Measurements from ENCODE around the gene MAPKAPK2. TPM values are rescaled to one million over a fixed set of nuclear protein-coding genes. Genes with fewer than 3 reads are reported as not detected.

Gene MAPKAPK2
- total and polyA plus RNA-seq, 2 of the 13 experiments (the other 11 are each of a cell fraction or from before 2014, with no cell fraction given): 16.6 to 34.0 TPM

DNA sequence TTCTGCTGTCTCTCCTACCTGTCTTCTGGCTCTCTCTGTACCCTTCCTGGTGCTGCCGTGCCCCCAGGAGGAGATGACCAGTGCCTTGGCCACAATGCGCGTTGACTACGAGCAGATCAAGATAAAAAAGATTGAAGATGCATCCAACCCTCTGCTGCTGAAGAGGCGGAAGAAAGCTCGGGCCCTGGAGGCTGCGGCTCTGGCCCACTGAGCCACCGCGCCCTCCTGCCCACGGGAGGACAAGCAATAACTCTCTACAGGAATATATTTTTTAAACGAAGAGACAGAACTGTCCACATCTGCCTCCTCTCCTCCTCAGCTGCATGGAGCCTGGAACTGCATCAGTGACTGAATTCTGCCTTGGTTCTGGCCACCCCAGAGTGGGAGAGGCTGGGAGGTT, 47.8 kb downstream of the MAPKAPK2 start (continued):
- TF ChIP-seq ATF1 (CRISPR knock-in tag; IDR thresholded peaks at IDR 0.05) (no peak), ZFP37 (CRISPR knock-in tag; IDR thresholded peaks at IDR 0.05; ENCODE audit: borderline replicate concordance) (no peak), CENPT (CRISPR knock-in tag; IDR thresholded peaks at IDR 0.05; ENCODE audit: low read depth) (no peak), LCORL (IDR thresholded peaks at IDR 0.05) (no peak), LCORL (CRISPR knock-in tag; IDR thresholded peaks at IDR 0.05) (no peak), POLR2G (IDR thresholded peaks at IDR 0.05; ENCODE audit: low read depth, low read length) (no peak)
- TF ChIP-seq, protein P1, sequence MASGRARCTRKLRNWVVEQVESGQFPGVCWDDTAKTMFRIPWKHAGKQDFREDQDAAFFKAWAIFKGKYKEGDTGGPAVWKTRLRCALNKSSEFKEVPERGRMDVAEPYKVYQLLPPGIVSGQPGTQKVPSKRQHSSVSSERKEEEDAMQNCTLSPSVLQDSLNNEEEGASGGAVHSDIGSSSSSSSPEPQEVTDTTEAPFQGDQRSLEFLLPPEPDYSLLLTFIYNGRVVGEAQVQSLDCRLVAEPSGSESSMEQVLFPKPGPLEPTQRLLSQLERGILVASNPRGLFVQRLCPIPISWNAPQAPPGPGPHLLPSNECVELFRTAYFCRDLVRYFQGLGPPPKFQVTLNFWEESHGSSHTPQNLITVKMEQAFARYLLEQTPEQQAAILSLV (CRISPR knock-in tag; IDR thresholded peaks at IDR 0.05; ENCODE audit: borderline replicate concordance): no peak

GRCh38 chr1:206732992-206733391, 48.3 kb downstream of the MAPKAPK2 start:
- no peaks in the 10 kb centered on the region for H3K9me3 ChIP-seq (ENCODE audit: low read length)
- ChIA-PET POLR2A (no interaction called here), CTCF (ENCODE audit: low intra/inter-chr PET ratio, low total read pairs) (no interaction called here)
- H3K9ac ChIP-seq (ENCODE audit: insufficient read depth, low read depth, low read length): no peak overlapping the region
- no peak for DNase-seq (ENCODE audit: low spot score)
- no TSS peak for BruUV-seq (replicated peaks)
- no peak overlapping the region for H3K4me2 ChIP-seq (ENCODE audit: low read depth, low read length)
- in situ Hi-C loops (cut with HindIII; ENCODE audit: extremely low pct_ligation_motif_present, low pct_unique_long_range_greater_than_20kb): loop anchor here (10.0 kb wide), 1 partner anchor 252 kb away; no protein-coding TSS in a partner anchor
- no peak overlapping the region for H2AFZ ChIP-seq (ENCODE audit: low read length)
- H3K36me3 ChIP-seq (replicated peaks in 1 of 2; ENCODE audit: control insufficient read depth in 1 of 2, insufficient read depth in 2 of 2, low read length in 2 of 2): peaks cover 30 to 41% of the 10 kb centered on the region in 2 experiments; a peak in 4 of 5 replicates
- no peak for FAIRE-seq
- no peaks in the 10 kb centered on the region for H3K4me1 ChIP-seq (ENCODE audit: insufficient read depth, low read length)
- intact Hi-C loops (cut with micrococcal nuclease; ENCODE audit: unreplicated experiment): loop anchor here (10.0 kb wide), 1 partner anchor 342 kb away; no protein-coding TSS in a partner anchor
- TF ChIP-seq, protein P2, sequence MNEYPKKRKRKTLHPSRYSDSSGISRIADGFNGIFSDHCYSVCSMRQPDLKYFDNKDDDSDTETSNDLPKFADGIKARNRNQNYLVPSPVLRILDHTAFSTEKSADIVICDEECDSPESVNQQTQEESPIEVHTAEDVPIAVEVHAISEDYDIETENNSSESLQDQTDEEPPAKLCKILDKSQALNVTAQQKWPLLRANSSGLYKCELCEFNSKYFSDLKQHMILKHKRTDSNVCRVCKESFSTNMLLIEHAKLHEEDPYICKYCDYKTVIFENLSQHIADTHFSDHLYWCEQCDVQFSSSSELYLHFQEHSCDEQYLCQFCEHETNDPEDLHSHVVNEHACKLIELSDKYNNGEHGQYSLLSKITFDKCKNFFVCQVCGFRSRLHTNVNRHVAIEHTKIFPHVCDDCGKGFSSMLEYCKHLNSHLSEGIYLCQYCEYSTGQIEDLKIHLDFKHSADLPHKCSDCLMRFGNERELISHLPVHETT (CRISPR knock-in tag; conservative IDR thresholded peaks at IDR 0.05): no peak
- no peak for TF ChIP-seq KDM5B (CRISPR knock-in tag; IDR thresholded peaks at IDR 0.05; ENCODE audit: borderline replicate concordance)
- no peak for TF ChIP-seq FOXJ3 (CRISPR knock-in tag; IDR thresholded peaks at IDR 0.05; ENCODE audit: borderline replicate concordance)
- TF ChIP-seq ZC3H4 (CRISPR knock-in tag; IDR thresholded peaks at IDR 0.05; ENCODE audit: borderline replicate concordance): no peak
- TF ChIP-seq MYC (CRISPR knock-in tag; IDR thresholded peaks at IDR 0.05; ENCODE audit: borderline replicate concordance): no peak
- TF ChIP-seq, protein P3, sequence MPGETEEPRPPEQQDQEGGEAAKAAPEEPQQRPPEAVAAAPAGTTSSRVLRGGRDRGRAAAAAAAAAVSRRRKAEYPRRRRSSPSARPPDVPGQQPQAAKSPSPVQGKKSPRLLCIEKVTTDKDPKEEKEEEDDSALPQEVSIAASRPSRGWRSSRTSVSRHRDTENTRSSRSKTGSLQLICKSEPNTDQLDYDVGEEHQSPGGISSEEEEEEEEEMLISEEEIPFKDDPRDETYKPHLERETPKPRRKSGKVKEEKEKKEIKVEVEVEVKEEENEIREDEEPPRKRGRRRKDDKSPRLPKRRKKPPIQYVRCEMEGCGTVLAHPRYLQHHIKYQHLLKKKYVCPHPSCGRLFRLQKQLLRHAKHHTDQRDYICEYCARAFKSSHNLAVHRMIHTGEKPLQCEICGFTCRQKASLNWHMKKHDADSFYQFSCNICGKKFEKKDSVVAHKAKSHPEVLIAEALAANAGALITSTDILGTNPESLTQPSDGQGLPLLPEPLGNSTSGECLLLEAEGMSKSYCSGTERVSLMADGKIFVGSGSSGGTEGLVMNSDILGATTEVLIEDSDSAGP (CRISPR knock-in tag; IDR thresholded peaks at IDR 0.05; ENCODE audit: borderline replicate concordance): no peak
- ATAC-seq: no peak
- H3K27ac ChIP-seq (ENCODE audit: extremely low read length, insufficient read depth, low read length): no peak overlapping the region
- 94% methylated on average over 8 of the region's 11 CpGs for WGBS (ENCODE audit: low lambda C conversion rate)
- no peaks in the 10 kb centered on the region for H3K79me2 ChIP-seq (ENCODE audit: insufficient read depth, low read length)
- no peaks in the 10 kb centered on the region for H3K27me3 ChIP-seq (ENCODE audit: control insufficient read depth in 1 of 2, insufficient read depth in 2 of 2, low read length in 2 of 2)
- H3K4me3 ChIP-seq (replicated peaks in 1 of 3; ENCODE audit: insufficient read depth in 1 of 3, low read depth in 2 of 3, low read length in 3 of 3): no peak overlapping the region
- 0 out of 2 replicates have a peak, but pooled peaks cover 6% of the 10 kb centered on the region for H4K20me1 ChIP-seq (ENCODE audit: insufficient read depth, low read length)
